Mesenchymal stem cell (in vitro differentiated cells and primary cell): Measurements from ENCODE around the gene SLC4A7.

ENCODE experiments used
- DNase-seq: peaks from one replicate; pipeline ENCODE4 v3.0.0-alpha.2; 2013
- H2AFZ ChIP-seq: one replicate; pipeline ENCODE4 v1.6.1; 2013; ENCODE audit warnings: low read depth, mild to moderate bottlenecking, control low read depth, inconsistent platforms, low read length, moderate library complexity
- H2AK5ac ChIP-seq: 2 replicates; pipeline ENCODE4 v1.6.1; 2013; ENCODE audit warnings: low read length, moderate library complexity, mild to moderate bottlenecking, inconsistent platforms; ENCODE audit not compliant: severe bottlenecking
- H2BK120ac ChIP-seq: one replicate; pipeline ENCODE4 v1.6.1; 2013; ENCODE audit warnings: low read depth, mild to moderate bottlenecking, inconsistent platforms, low read length, moderate library complexity
- H2BK12ac ChIP-seq, 2 experiments: one replicate each; pipeline ENCODE4 v1.6.1; 2013; ENCODE audit warnings: inconsistent platforms in 2 of 2, low read length in 2 of 2, mild to moderate bottlenecking in 2 of 2, moderate library complexity in 2 of 2, control low read depth in 1 of 2
- H2BK15ac ChIP-seq: one replicate; pipeline ENCODE4 v1.6.1; 2013; ENCODE audit warnings: mild to moderate bottlenecking, low read depth, inconsistent platforms; ENCODE audit not compliant: poor library complexity, severe bottlenecking
- H2BK5ac ChIP-seq: 2 replicates; pipeline ENCODE4 v1.6.1; 2013; ENCODE audit warnings: low read depth, mild to moderate bottlenecking, low read length, control low read depth, inconsistent platforms; ENCODE audit not compliant: poor library complexity, severe bottlenecking
- H3K14ac ChIP-seq, 2 experiments: one replicate each; pipeline ENCODE4 v1.6.1; 2013; ENCODE audit warnings: inconsistent platforms in 2 of 2, low read length in 2 of 2, control low read depth in 1 of 2, mild to moderate bottlenecking in 1 of 2, moderate library complexity in 1 of 2
- H3K18ac ChIP-seq, 2 experiments: one replicate each; pipeline ENCODE4 v1.6.1; 2013; ENCODE audit warnings: inconsistent platforms in 2 of 2, low read length in 2 of 2, control low read depth in 1 of 2, low read depth in 1 of 2, mild to moderate bottlenecking in 1 of 2
- H3K23ac ChIP-seq, 2 experiments: one replicate each; pipeline ENCODE4 v1.6.1; 2013; ENCODE audit warnings: inconsistent platforms in 2 of 2, low read length in 2 of 2, mild to moderate bottlenecking in 2 of 2, moderate library complexity in 2 of 2, control low read depth in 1 of 2
- H3K27ac ChIP-seq: 2 replicates; pipeline ENCODE4 v1.5.1; 2013; ENCODE audit warnings: mild to moderate bottlenecking, moderate library complexity, low read length, control low read depth, inconsistent platforms; ENCODE audit not compliant: poor library complexity, severe bottlenecking
- H3K27me3 ChIP-seq, 2 experiments: 2 replicates each; pipeline versions ENCODE4 v1.6.1 to v1.7.0; 2013; ENCODE audit warnings: low read length in 2 of 2, mild to moderate bottlenecking in 2 of 2, moderate library complexity in 2 of 2, control low read depth in 1 of 2, inconsistent platforms in 1 of 2; ENCODE audit not compliant: control insufficient read depth in 1 of 2, insufficient read depth in 1 of 2
- H3K36me3 ChIP-seq, 2 experiments: 2 replicates each; pipeline versions ENCODE4 v1.6.1 to v1.7.0; 2013; ENCODE audit warnings: low read length in 2 of 2, control low read depth in 1 of 2, inconsistent platforms in 1 of 2, low read depth in 1 of 2, mild to moderate bottlenecking in 1 of 2; ENCODE audit not compliant: insufficient read depth in 2 of 2, control insufficient read depth in 1 of 2
- H3K4ac ChIP-seq, 2 experiments: one replicate each; pipeline ENCODE4 v1.6.1; 2013; ENCODE audit warnings: inconsistent platforms in 2 of 2, low read length in 2 of 2, mild to moderate bottlenecking in 2 of 2, moderate library complexity in 2 of 2, control low read depth in 1 of 2, low read depth in 1 of 2
- H3K4me1 ChIP-seq: 2 replicates; pipeline ENCODE4 v1.6.1; 2013; ENCODE audit warnings: low read depth, low read length, control low read depth; ENCODE audit not compliant: control insufficient read depth, insufficient read depth
- H3K4me2 ChIP-seq: 2 replicates; pipeline ENCODE4 v1.6.1; 2013; ENCODE audit warnings: low read length, mild to moderate bottlenecking, inconsistent platforms; ENCODE audit not compliant: poor library complexity, severe bottlenecking
- H3K4me3 ChIP-seq, 2 experiments: 2 replicates each; pipeline versions ENCODE4 v1.5.1 to v1.7.0; 2013; ENCODE audit warnings: low read length in 2 of 2, mild to moderate bottlenecking in 2 of 2, control low read depth in 1 of 2, low read depth in 1 of 2; ENCODE audit not compliant: insufficient read depth in 1 of 2
- H3K79me1 ChIP-seq: replicated peaks from 2 replicates; pipeline ENCODE4 v1.6.1; 2013; ENCODE audit warnings: mild to moderate bottlenecking, control low read depth, low read length, inconsistent platforms; ENCODE audit not compliant: poor library complexity, severe bottlenecking
- H3K9ac ChIP-seq: 2 replicates; pipeline ENCODE4 v1.7.0; 2013; ENCODE audit warnings: mild to moderate bottlenecking, low read length, moderate library complexity
- H3K9me3 ChIP-seq: 2 replicates; pipeline ENCODE4 v1.7.0; 2013; ENCODE audit warnings: mild to moderate bottlenecking, low read length; ENCODE audit not compliant: control insufficient read depth
- H4K8ac ChIP-seq: one replicate; pipeline ENCODE4 v1.6.1; 2013; ENCODE audit warnings: inconsistent platforms, mild to moderate bottlenecking, low read length, moderate library complexity
- H4K91ac ChIP-seq: one replicate; pipeline ENCODE4 v1.6.1; 2013; ENCODE audit warnings: mild to moderate bottlenecking, low read length, inconsistent platforms
- WGBS: methylation state at CpG from one replicate; pipeline ENCODE4 v1.1.7; 2013; ENCODE audit warnings: mixed read lengths; 5-methylcytosine and 5-hydroxymethylcytosine counted together

SLC4A7 gene

DNA sequence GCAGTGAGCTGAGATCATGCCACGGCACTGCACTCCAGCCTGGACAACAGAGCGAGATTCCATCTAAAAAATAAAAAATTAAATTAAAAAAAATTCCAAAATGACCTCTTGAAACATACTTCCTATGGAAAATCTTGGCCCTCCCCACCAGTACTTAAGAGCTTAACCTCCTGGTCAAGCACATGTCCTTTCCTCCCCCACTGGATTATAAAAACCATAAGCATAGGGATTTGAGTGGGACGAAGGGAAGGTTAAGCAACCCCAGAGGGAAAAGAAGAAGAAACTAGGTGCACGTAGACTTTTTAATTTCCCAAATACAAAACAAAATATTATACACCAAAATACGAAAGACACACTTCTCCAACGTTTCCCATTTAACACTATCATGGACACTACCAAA, 25.3 kb downstream of the SLC4A7 start:
- H2BK120ac ChIP-seq: no peak overlapping the region
- H3K9ac ChIP-seq: no peak overlapping the region
- no peak overlapping the region for H3K18ac ChIP-seq
- H3K23ac ChIP-seq: no peak overlapping the region
- H2AFZ ChIP-seq: no peak overlapping the region
- no peak overlapping the region for H3K4me3 ChIP-seq
- H3K9me3 ChIP-seq: no peaks in the 10 kb centered on the region
- H2AK5ac ChIP-seq: no peak overlapping the region
- H2BK15ac ChIP-seq: no peak overlapping the region
- H3K27me3 ChIP-seq: no peaks in the 10 kb centered on the region
- no peak overlapping the region for H2BK12ac ChIP-seq
- no peaks in the 10 kb centered on the region for H3K4me1 ChIP-seq
- no peak overlapping the region for H2BK5ac ChIP-seq
- H3K79me1 ChIP-seq: peaks cover 4% of the 10 kb centered on the region
- no peak overlapping the region for H4K91ac ChIP-seq
- no peak overlapping the region for H3K4me2 ChIP-seq
- H3K27ac ChIP-seq: no peak overlapping the region
- 100% methylated on average over 2 of the region's 6 CpGs for WGBS
- H3K14ac ChIP-seq: no peak overlapping the region
- no peak overlapping the region for H4K8ac ChIP-seq
- H3K36me3 ChIP-seq: peaks cover 10 to 69% of the 10 kb centered on the region in 2 experiments
- no peak for DNase-seq
- no peak overlapping the region for H3K4ac ChIP-seq

DNA sequence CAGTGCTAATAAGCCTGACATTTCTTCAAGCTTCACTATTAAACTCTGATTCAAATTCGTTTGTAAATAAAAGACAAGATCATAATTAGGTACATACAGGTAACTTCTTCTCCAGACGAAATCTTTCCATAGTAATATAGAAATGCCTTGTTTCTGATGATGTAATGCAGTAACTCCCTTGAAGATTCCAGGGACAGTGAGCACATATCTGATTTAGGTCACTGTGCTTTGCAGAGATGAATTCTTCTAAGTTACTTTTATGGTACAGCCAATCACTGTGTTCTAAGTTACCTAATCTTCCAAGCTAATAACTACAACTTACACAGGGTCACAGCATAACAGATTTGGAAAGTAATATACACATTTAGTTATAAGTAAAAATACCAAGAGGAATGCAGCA, 27.6 kb downstream of the SLC4A7 start:
- Histone ChIP-seq H3K9ac (peak overlapping the region; percentile 5), H3K4me1 (no peaks in the 10 kb centered on the region), H3K4me3 (no peak overlapping the region), H3K4me2 (no peak overlapping the region), H3K18ac (no peak overlapping the region), H2BK12ac (no peak overlapping the region), H3K79me1 (peaks cover 2% of the 10 kb centered on the region), H4K8ac (no peak overlapping the region), H2AFZ (no peak overlapping the region), H3K36me3 (peaks cover 0 to 63% of the 10 kb centered on the region in 2 experiments), H3K9me3 (no peaks in the 10 kb centered on the region), H3K23ac (no peak overlapping the region), H3K4ac (no peak overlapping the region), H2AK5ac (no peak overlapping the region), H2BK120ac (no peak overlapping the region), H4K91ac (no peak overlapping the region), H3K27me3 (no peaks in the 10 kb centered on the region), H3K27ac (no peak overlapping the region), H2BK5ac (no peak overlapping the region), H3K14ac (no peak overlapping the region), H2BK15ac (no peak overlapping the region)
- WGBS: 100% methylated on average over 1 of the region's 2 CpGs
- peak; percentile 20 for DNase-seq

DNA sequence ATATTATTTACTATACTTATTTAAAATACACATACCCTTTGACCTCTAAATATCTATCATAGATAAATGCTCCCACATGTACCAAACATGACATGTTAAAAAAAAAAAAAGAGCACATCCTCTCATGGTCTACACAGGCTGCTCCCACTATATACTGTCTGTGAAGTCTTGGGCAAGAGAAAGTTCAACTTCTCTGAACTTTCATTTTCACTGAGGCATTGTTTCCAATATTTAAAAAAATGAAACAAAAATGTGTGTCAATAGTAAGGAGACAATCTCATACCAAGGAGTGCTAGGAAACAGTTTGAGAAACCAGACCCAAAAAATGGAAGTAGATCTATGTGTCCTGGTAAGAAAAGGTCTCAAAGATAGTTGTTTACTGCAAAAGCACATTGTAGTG, 29.3 kb downstream of the SLC4A7 start:
- H2BK120ac ChIP-seq: no peak overlapping the region
- H3K23ac ChIP-seq: no peak overlapping the region
- peaks cover 0 to 70% of the 10 kb centered on the region in 2 experiments for H3K36me3 ChIP-seq
- peak overlapping the region; percentile 49 for H3K9ac ChIP-seq
- H3K4me3 ChIP-seq: peak overlapping the region in 1 of 2 experiments; percentile 3
- no peak overlapping the region for H3K18ac ChIP-seq
- no peak overlapping the region for H2AFZ ChIP-seq
- H3K4me1 ChIP-seq: no peaks in the 10 kb centered on the region
- H3K9me3 ChIP-seq: no peaks in the 10 kb centered on the region
- no peak overlapping the region for H4K8ac ChIP-seq
- H2BK12ac ChIP-seq: no peak overlapping the region
- no peaks in the 10 kb centered on the region for H3K27me3 ChIP-seq
- peak; percentile 53 for DNase-seq
- no peak overlapping the region for H3K27ac ChIP-seq
- no peak overlapping the region for H2BK5ac ChIP-seq
- H3K14ac ChIP-seq: no peak overlapping the region
- no peaks in the 10 kb centered on the region for H3K79me1 ChIP-seq
- H2BK15ac ChIP-seq: no peak overlapping the region
- H3K4me2 ChIP-seq: no peak overlapping the region
- no peak overlapping the region for H2AK5ac ChIP-seq
- H3K4ac ChIP-seq: no peak overlapping the region
- no peak overlapping the region for H4K91ac ChIP-seq

DNA sequence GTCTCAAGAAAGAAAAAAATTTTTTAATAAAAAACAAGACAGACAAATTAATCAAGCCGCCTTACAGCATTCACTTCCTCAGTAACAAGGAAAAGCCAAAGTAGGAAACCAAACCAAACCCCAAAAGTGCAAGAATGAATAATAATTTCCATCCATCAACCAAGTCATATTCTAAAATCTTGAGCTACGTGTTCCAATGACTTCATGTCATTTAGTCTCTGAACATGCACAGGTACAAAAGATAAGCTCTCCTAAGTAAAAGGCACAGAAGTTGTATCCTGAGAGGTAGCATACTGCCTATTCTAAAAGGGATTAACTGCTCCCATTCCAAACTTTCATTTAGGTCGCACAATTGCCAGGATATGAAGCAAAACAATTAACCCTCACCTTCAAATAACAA, 29.7 kb downstream of the SLC4A7 start:
- H3K23ac ChIP-seq: no peak overlapping the region
- H3K4ac ChIP-seq: no peak overlapping the region
- peaks cover 0 to 73% of the 10 kb centered on the region in 2 experiments for H3K36me3 ChIP-seq
- H3K18ac ChIP-seq: no peak overlapping the region
- no peak overlapping the region for H3K4me2 ChIP-seq
- no peak overlapping the region for H3K27ac ChIP-seq
- no peaks in the 10 kb centered on the region for H3K27me3 ChIP-seq
- H3K9ac ChIP-seq: no peak overlapping the region
- H4K91ac ChIP-seq: no peak overlapping the region
- 100% methylated on average over 3 of the region's 3 CpGs for WGBS
- DNase-seq: no peak
- H3K14ac ChIP-seq: no peak overlapping the region
- H3K79me1 ChIP-seq: no peaks in the 10 kb centered on the region
- H2BK12ac ChIP-seq: no peak overlapping the region
- H3K4me1 ChIP-seq: no peaks in the 10 kb centered on the region
- no peak overlapping the region for H2AK5ac ChIP-seq
- H2BK5ac ChIP-seq: no peak overlapping the region
- no peak overlapping the region for H2AFZ ChIP-seq
- H3K4me3 ChIP-seq: no peak overlapping the region
- H2BK120ac ChIP-seq: no peak overlapping the region
- no peaks in the 10 kb centered on the region for H3K9me3 ChIP-seq
- no peak overlapping the region for H4K8ac ChIP-seq
- no peak overlapping the region for H2BK15ac ChIP-seq
